Measurements from ENCODE around the gene HUS1B.

- TF ChIP-seq CTCF (IDR thresholded peaks at IDR 0.05) (no peak), ZFX (IDR thresholded peaks at IDR 0.05; ENCODE audit: borderline replicate concordance) (no peak)
Measured at GRCh38 chr6:679282-679681, 22.4 kb upstream of the HUS1B start.
